Panc1 (cell line): Measurements from ENCODE around the gene SOX8.

Source experiments
- CTCF ChIP-seq: fragments of 450-650 bp; IDR thresholded peaks from 2 replicates; pipeline ENCODE4 v1.5.1; 2017; ENCODE audit warnings: mild to moderate bottlenecking
- POLR2AphosphoS5 ChIP-seq: IDR thresholded peaks from 2 replicates; pipeline ENCODE4 v1.6.1; 2012; ENCODE audit warnings: mild to moderate bottlenecking, low read depth, low read length, moderate library complexity
- REST ChIP-seq, 2 experiments: IDR thresholded peaks; 2 replicates each; pipeline ENCODE4 v1.6.1; 2011 to 2012; ENCODE audit warnings: low read depth in 2 of 2, control low read depth in 1 of 2, low read length in 1 of 2, mild to moderate bottlenecking in 1 of 2, moderate library complexity in 1 of 2; ENCODE audit not compliant: insufficient read depth in 1 of 2
- SIN3A ChIP-seq: IDR thresholded peaks from 2 replicates; pipeline ENCODE4 v1.6.1; 2012; ENCODE audit warnings: low read depth, mild to moderate bottlenecking, low read length, moderate library complexity, borderline replicate concordance; ENCODE audit not compliant: insufficient read depth

- no peak for TF ChIP-seq POLR2AphosphoS5
- TF ChIP-seq CTCF: no peak
- no peak for TF ChIP-seq REST (IDR thresholded peaks at IDR 0.05; ENCODE audit: insufficient read depth in 1 of 2, low read depth in 2 of 2, low read length in 1 of 2)
- TF ChIP-seq SIN3A: no peak
Observed at GRCh38 chr16:965036-965395, 16.6 kb upstream of the SOX8 start.
